ENCODE results near the gene ACACA. TPM values are rescaled to one million over a fixed set of nuclear protein-coding genes. Genes with fewer than 3 reads are reported as not detected.

Gene ACACA
- total RNA-seq, 1 experiment from 2014 or later = 84.2 TPM

GRCh38 chr17:37051833-37052232 lies 354.8 kb downstream of the ACACA start:
- peaks cover 7% of the 10 kb centered on the region for H3K79me2 ChIP-seq (ENCODE audit: low read length)
- no peak for DNase-seq
- H3K9me2 ChIP-seq (replicated peaks; ENCODE audit: insufficient read depth, low read length) = no peaks in the 10 kb centered on the region
- H3K9ac ChIP-seq (ENCODE audit: low read length) = no peak overlapping the region
- H3K27me3 ChIP-seq (ENCODE audit: low read length) = no peaks in the 10 kb centered on the region
- H4K20me1 ChIP-seq (ENCODE audit: insufficient read depth, low read depth, low read length) = 0 out of 2 replicates have a peak, but pooled peaks cover 5% of the 10 kb centered on the region
- no peak overlapping the region for H3K4me2 ChIP-seq (ENCODE audit: low read depth, low read length, poor library complexity, severe bottlenecking)
- H3K36me3 ChIP-seq (ENCODE audit: insufficient read depth, low read length) = no peaks in the 10 kb centered on the region; the same call in 1 of the 2 replicates
- H3K27ac ChIP-seq (ENCODE audit: low read length) = no peak overlapping the region
- peaks cover 8% of the 10 kb centered on the region for H3K4me1 ChIP-seq (ENCODE audit: low read length)
- H2AFZ ChIP-seq (ENCODE audit: low read length) = no peak overlapping the region
- no peaks in the 10 kb centered on the region for H3K9me3 ChIP-seq (ENCODE audit: low read length)
- no peak overlapping the region for H3K4me3 ChIP-seq (ENCODE audit: low read length)

DNA sequence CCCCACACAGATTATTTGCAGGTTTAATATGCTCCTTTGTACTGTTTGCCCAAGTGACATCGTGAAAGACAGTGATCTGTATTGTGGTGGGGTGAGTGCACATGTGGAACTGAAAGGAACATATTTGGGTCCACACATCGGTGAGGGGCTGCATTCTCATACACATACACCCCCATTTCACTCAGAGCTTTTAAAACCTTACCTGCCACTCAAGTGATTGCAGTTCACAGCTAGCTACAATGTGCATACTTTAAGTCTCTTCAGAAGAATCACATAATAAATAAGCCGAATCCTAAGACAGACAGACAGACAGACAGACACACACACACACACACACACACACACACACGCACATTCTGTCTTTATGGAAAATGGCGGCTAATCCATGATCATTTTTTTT lies 355.3 kb downstream of the ACACA start:
- no peak for DNase-seq
- Histone ChIP-seq H3K9ac (ENCODE audit: low read length) (no peak overlapping the region), H3K4me1 (ENCODE audit: low read length) (peaks cover 9% of the 10 kb centered on the region), H3K4me2 (ENCODE audit: low read depth, low read length, poor library complexity, severe bottlenecking) (no peak overlapping the region), H3K36me3 (ENCODE audit: insufficient read depth, low read length) (no peaks in the 10 kb centered on the region; the same call in 1 of the 2 replicates), H2AFZ (ENCODE audit: low read length) (no peak overlapping the region), H3K4me3 (ENCODE audit: low read length) (no peak overlapping the region), H3K79me2 (ENCODE audit: low read length) (peaks cover 7% of the 10 kb centered on the region), H3K27ac (ENCODE audit: low read length) (no peak overlapping the region), H4K20me1 (ENCODE audit: insufficient read depth, low read depth, low read length) (0 out of 2 replicates have a peak, but pooled peaks cover 5% of the 10 kb centered on the region), H3K9me3 (ENCODE audit: low read length) (no peaks in the 10 kb centered on the region), H3K27me3 (ENCODE audit: low read length) (no peaks in the 10 kb centered on the region), H3K9me2 (replicated peaks; ENCODE audit: insufficient read depth, low read length) (no peaks in the 10 kb centered on the region)

- H3K4me3 ChIP-seq (ENCODE audit: low read length) = no peak overlapping the region
- H3K4me2 ChIP-seq (ENCODE audit: low read depth, low read length, poor library complexity, severe bottlenecking) = no peak overlapping the region
- H3K27ac ChIP-seq (ENCODE audit: low read length) = no peak overlapping the region
- H3K27me3 ChIP-seq (ENCODE audit: low read length) = no peaks in the 10 kb centered on the region
- H3K4me1 ChIP-seq (ENCODE audit: low read length) = peaks cover 10% of the 10 kb centered on the region
- H3K9me2 ChIP-seq (replicated peaks; ENCODE audit: insufficient read depth, low read length) = no peaks in the 10 kb centered on the region
- 0 out of 2 replicates have a peak, but pooled peaks cover 5% of the 10 kb centered on the region for H4K20me1 ChIP-seq (ENCODE audit: insufficient read depth, low read depth, low read length)
- peaks cover 7% of the 10 kb centered on the region for H3K79me2 ChIP-seq (ENCODE audit: low read length)
- H3K9me3 ChIP-seq (ENCODE audit: low read length) = no peaks in the 10 kb centered on the region
- H3K9ac ChIP-seq (ENCODE audit: low read length) = no peak overlapping the region
- H2AFZ ChIP-seq (ENCODE audit: low read length) = no peak overlapping the region
- no peaks in the 10 kb centered on the region; the same call in 1 of the 2 replicates for H3K36me3 ChIP-seq (ENCODE audit: insufficient read depth, low read length)
- DNase-seq = no peak
Observed at GRCh38 chr17:37050920-37051319, 355.7 kb downstream of the ACACA start.

GRCh38 chr17:37048811-37049210 lies 357.8 kb downstream of the ACACA start:
- H3K9ac ChIP-seq (ENCODE audit: low read length) = no peak overlapping the region
- no peaks in the 10 kb centered on the region for H3K27me3 ChIP-seq (ENCODE audit: low read length)

DNA sequence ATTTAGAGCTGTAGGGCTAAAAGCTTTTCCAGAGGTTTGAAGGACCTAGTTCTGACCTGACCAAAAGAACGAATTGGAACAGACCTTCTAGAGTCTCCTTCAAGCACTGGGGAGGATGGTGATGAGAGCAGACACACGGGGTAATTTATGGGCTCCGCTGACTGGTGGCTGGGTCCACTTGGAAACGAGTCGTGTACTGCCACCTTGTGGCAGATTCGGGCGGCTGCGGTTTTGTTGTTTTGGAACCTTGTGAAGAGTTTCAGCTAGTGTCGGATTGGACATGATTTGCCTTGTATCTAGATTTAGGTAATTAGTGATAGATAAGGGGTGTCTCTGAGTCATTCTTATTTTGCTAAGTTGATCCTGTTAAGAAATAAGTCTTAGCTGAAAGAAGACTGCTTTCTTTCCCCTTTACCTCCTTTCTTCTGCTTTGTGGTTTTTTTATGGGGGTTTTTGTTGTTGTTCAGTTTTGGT lies 359.0 kb downstream of the ACACA start:
- no peaks in the 10 kb centered on the region for H3K9me2 ChIP-seq (replicated peaks; ENCODE audit: insufficient read depth, low read length)
- H4K20me1 ChIP-seq (ENCODE audit: insufficient read depth, low read depth, low read length) = no peaks in the 10 kb centered on the region
- H2AFZ ChIP-seq (ENCODE audit: low read length) = no peak overlapping the region
- DNase-seq = peak; percentile 95
- no peaks in the 10 kb centered on the region for H3K27me3 ChIP-seq (ENCODE audit: low read length)
- H3K9ac ChIP-seq (ENCODE audit: low read length) = no peak overlapping the region
- no peak overlapping the region for H3K4me3 ChIP-seq (ENCODE audit: low read length)
- peaks cover 4% of the 10 kb centered on the region; the same call in 1 of the 2 replicates for H3K36me3 ChIP-seq (ENCODE audit: insufficient read depth, low read length)
- H3K27ac ChIP-seq (ENCODE audit: low read length) = peak overlapping the region; percentile 3; the same call in 1 of the 2 replicates
- no peaks in the 10 kb centered on the region for H3K9me3 ChIP-seq (ENCODE audit: low read length)
- peaks cover 41% of the 10 kb centered on the region for H3K4me1 ChIP-seq (ENCODE audit: low read length)
- no peak overlapping the region for H3K4me2 ChIP-seq (ENCODE audit: low read depth, low read length, poor library complexity, severe bottlenecking)
- peaks cover 7% of the 10 kb centered on the region for H3K79me2 ChIP-seq (ENCODE audit: low read length)

More at GRCh38 chr17:37048811-37049210, 357.8 kb downstream of the ACACA start:
- H4K20me1 ChIP-seq (ENCODE audit: insufficient read depth, low read depth, low read length) = no peaks in the 10 kb centered on the region
- H3K9me3 ChIP-seq (ENCODE audit: low read length) = no peaks in the 10 kb centered on the region
- H2AFZ ChIP-seq (ENCODE audit: low read length) = no peak overlapping the region
- H3K4me2 ChIP-seq (ENCODE audit: low read depth, low read length, poor library complexity, severe bottlenecking) = no peak overlapping the region
- H3K9me2 ChIP-seq (replicated peaks; ENCODE audit: insufficient read depth, low read length) = no peaks in the 10 kb centered on the region
- peaks cover 31% of the 10 kb centered on the region for H3K4me1 ChIP-seq (ENCODE audit: low read length)
- peaks cover 4% of the 10 kb centered on the region; the same call in 1 of the 2 replicates for H3K36me3 ChIP-seq (ENCODE audit: insufficient read depth, low read length)
- DNase-seq = no peak
- H3K4me3 ChIP-seq (ENCODE audit: low read length) = no peak overlapping the region
- peaks cover 7% of the 10 kb centered on the region for H3K79me2 ChIP-seq (ENCODE audit: low read length)
- H3K27ac ChIP-seq (ENCODE audit: low read length) = no peak overlapping the region

- Histone ChIP-seq H3K27ac (ENCODE audit: low read length) (peak overlapping the region; percentile 76), H3K9me2 (replicated peaks; ENCODE audit: insufficient read depth, low read length) (no peaks in the 10 kb centered on the region)
Observed at GRCh38 chr17:37045351-37045922, 361.2 kb downstream of the ACACA start.

DNA sequence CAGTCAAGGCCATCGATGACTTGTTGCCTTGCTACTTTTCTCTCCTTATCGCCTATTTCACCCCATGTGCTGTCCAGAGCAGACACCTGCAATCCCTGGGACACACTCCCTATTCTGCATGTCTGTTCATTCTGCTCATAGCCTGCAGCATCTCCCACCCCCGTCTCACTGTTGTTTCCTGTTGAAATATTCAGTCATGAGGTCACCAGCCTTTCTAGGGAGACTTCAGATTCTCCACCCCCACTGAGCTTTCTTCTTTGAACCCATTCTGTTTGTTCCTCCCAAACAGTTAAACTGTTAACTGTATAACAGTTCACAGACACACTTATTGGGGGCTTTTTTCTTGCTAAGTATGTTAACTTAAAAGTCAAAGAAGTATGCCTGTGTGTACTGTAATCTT lies 363.4 kb downstream of the ACACA start:
- no peak overlapping the region for H3K4me2 ChIP-seq (ENCODE audit: low read depth, low read length, poor library complexity, severe bottlenecking)

More at GRCh38 chr17:37045351-37045922, 361.2 kb downstream of the ACACA start:
- no peak overlapping the region for H2AFZ ChIP-seq (ENCODE audit: low read length)
- peak overlapping the region; percentile 55 for H3K4me2 ChIP-seq (ENCODE audit: low read depth, low read length, poor library complexity, severe bottlenecking)
- peak overlapping the region; percentile 37 for H3K9ac ChIP-seq (ENCODE audit: low read length)
- H3K4me3 ChIP-seq (ENCODE audit: low read length) = no peak overlapping the region
- H3K4me1 ChIP-seq (ENCODE audit: low read length) = peaks cover 41% of the 10 kb centered on the region
- peak; percentile 57 for DNase-seq
- H4K20me1 ChIP-seq (ENCODE audit: insufficient read depth, low read depth, low read length) = no peaks in the 10 kb centered on the region
- H3K79me2 ChIP-seq (ENCODE audit: low read length) = peaks cover 14% of the 10 kb centered on the region
- H3K9me3 ChIP-seq (ENCODE audit: low read length) = no peaks in the 10 kb centered on the region
- no peaks in the 10 kb centered on the region for H3K27me3 ChIP-seq (ENCODE audit: low read length)
- H3K36me3 ChIP-seq (ENCODE audit: insufficient read depth, low read length) = peaks cover 4% of the 10 kb centered on the region; the same call in 1 of the 2 replicates

DNA sequence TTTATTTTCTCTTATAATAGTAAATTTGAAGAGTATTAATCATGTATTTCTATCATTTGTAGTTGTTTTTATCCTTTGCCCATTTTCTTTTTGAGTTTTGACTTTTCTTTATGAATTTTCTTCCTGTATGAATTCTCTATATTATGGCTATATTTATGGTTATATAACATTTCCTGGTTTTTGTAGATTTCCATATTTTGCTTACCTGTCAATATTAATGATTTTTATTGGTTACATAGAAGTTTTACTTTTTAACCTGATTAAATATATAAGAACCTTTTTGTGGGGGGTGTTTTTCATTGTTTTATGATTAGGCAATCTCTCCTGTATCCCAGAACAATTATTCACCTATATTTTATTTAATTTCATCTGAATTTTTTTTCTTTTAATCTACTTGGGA lies 364.7 kb downstream of the ACACA start:
- no peak overlapping the region for H3K4me2 ChIP-seq (ENCODE audit: low read depth, low read length, poor library complexity, severe bottlenecking)
- no peak overlapping the region for H3K27ac ChIP-seq (ENCODE audit: low read length)
- peaks cover 23% of the 10 kb centered on the region for H3K79me2 ChIP-seq (ENCODE audit: low read length)
- DNase-seq = no peak
- H3K4me1 ChIP-seq (ENCODE audit: low read length) = peaks cover 34% of the 10 kb centered on the region
- H3K36me3 ChIP-seq (ENCODE audit: insufficient read depth, low read length) = peaks cover 4% of the 10 kb centered on the region; the same call in 1 of the 2 replicates
- H3K4me3 ChIP-seq (ENCODE audit: low read length) = no peak overlapping the region
- H4K20me1 ChIP-seq (ENCODE audit: insufficient read depth, low read depth, low read length) = no peaks in the 10 kb centered on the region
- no peak overlapping the region for H3K9ac ChIP-seq (ENCODE audit: low read length)
- no peak overlapping the region for H2AFZ ChIP-seq (ENCODE audit: low read length)
- H3K9me3 ChIP-seq (ENCODE audit: low read length) = no peaks in the 10 kb centered on the region
- H3K9me2 ChIP-seq (replicated peaks; ENCODE audit: insufficient read depth, low read length) = no peaks in the 10 kb centered on the region
- no peaks in the 10 kb centered on the region for H3K27me3 ChIP-seq (ENCODE audit: low read length)

More for the DNA sequence above, 363.4 kb downstream of the ACACA start:
- Histone ChIP-seq H3K9me2 (replicated peaks; ENCODE audit: insufficient read depth, low read length) (no peaks in the 10 kb centered on the region), H3K4me1 (ENCODE audit: low read length) (peaks cover 41% of the 10 kb centered on the region), H3K27ac (ENCODE audit: low read length) (peak overlapping the region; percentile 76; the same call in 1 of the 2 replicates), H4K20me1 (ENCODE audit: insufficient read depth, low read depth, low read length) (no peaks in the 10 kb centered on the region), H3K9me3 (ENCODE audit: low read length) (no peaks in the 10 kb centered on the region), H3K9ac (ENCODE audit: low read length) (no peak overlapping the region), H2AFZ (ENCODE audit: low read length) (no peak overlapping the region), H3K4me3 (ENCODE audit: low read length) (no peak overlapping the region), H3K27me3 (ENCODE audit: low read length) (no peaks in the 10 kb centered on the region), H3K36me3 (ENCODE audit: insufficient read depth, low read length) (peaks cover 4% of the 10 kb centered on the region; the same call in 1 of the 2 replicates), H3K79me2 (ENCODE audit: low read length) (peaks cover 19% of the 10 kb centered on the region)
- no peak for DNase-seq
